HG02973 (cell line): ENCODE results near the gene F11R.
"Not testable (repeated sequence)": the region's sequence is repeated elsewhere in the genome, so short reads cannot be mapped to it uniquely, and the experiment has no call there.

ENCODE experiments used
- ATAC-seq: cut with Tn5 transposase; IDR thresholded peaks from one replicate; pipeline ENCODE4 v1.9.1; 2021; ENCODE audit warnings: moderate library complexity; ENCODE audit not compliant: unreplicated experiment

F11R gene

GRCh38 chr1:161020509-161021164 lies at the start of gene F11R:
Gene F11R, minus strand, starts transcription at chr1:161021152. Its CDS starts 79 bp downstream, at chr1:161021073.
- peak; percentile 40 for ATAC-seq

- peak; percentile 84 for ATAC-seq
These were observed 48.8 kb upstream of the F11R start, which contains the start of gene ARHGAP30 for GRCh38 chr1:161069731-161070270. Gene ARHGAP30, minus strand, starts transcription at chr1:161069891. Its CDS starts 267 bp downstream, at chr1:161069624.

- ATAC-seq = no peak
These were observed 48.3 kb upstream of the F11R start for GRCh38 chr1:161069241-161069640.

GRCh38 chr1:161068306-161069234 lies 47.6 kb upstream of the F11R start:
- ATAC-seq = peak; percentile 49

- ATAC-seq = no peak
These were observed 45.7 kb upstream of the F11R start for GRCh38 chr1:161066694-161067093.

GRCh38 chr1:161065681-161066080 lies 44.7 kb upstream of the F11R start:
- not testable (repeated sequence) for ATAC-seq

GRCh38 chr1:161063936-161064335 lies 43.0 kb upstream of the F11R start:
- ATAC-seq = not testable (repeated sequence)

- no peak for ATAC-seq
These were observed 40.5 kb upstream of the F11R start for GRCh38 chr1:161061419-161061818.

- ATAC-seq = no peak
These were observed 38.3 kb upstream of the F11R start for GRCh38 chr1:161059293-161059692.

- ATAC-seq = no peak
These were observed 33.9 kb upstream of the F11R start for GRCh38 chr1:161054805-161055204.

- ATAC-seq = no peak
These were observed 33.3 kb upstream of the F11R start for GRCh38 chr1:161054232-161054631.

- no peak for ATAC-seq
These were observed 31.9 kb upstream of the F11R start for GRCh38 chr1:161052899-161053298.

- no peak for ATAC-seq
These were observed 30.3 kb upstream of the F11R start for GRCh38 chr1:161051219-161051618.

- ATAC-seq = no peak
These were observed 28.2 kb upstream of the F11R start for GRCh38 chr1:161048949-161049722.

GRCh38 chr1:161047436-161048420 lies 26.8 kb upstream of the F11R start:
- no peak for ATAC-seq

GRCh38 chr1:161046605-161047228 lies 25.8 kb upstream of the F11R start:
- peak; percentile 39 for ATAC-seq

GRCh38 chr1:161045736-161046604 lies 25.0 kb upstream of the F11R start, which contains the start of gene USF1:
Gene USF1, minus strand, starts transcription at chr1:161045977. Its CDS starts 2,702 bp downstream, at chr1:161043275.
- ATAC-seq = peak; percentile 45
